ENCODE measurements around the gene MLC1.
A peak's percentile ranks its signal among the peaks of the same experiment; 100 is the strongest.
"Not testable (repeated sequence)": the region's sequence is repeated elsewhere in the genome, so short reads cannot be mapped to it uniquely, and the experiment has no call there.

Gene MLC1

GRCh38 chr22:50102946-50103345 is 17.7 kb upstream of the MLC1 start:
- no peak for DNase-seq (ENCODE audit: low read depth)

GRCh38 chr22:50101870-50102565 is 16.8 kb upstream of the MLC1 start:
- no peak for DNase-seq (ENCODE audit: low read depth)

- no peak for DNase-seq (ENCODE audit: low read depth)
Measured at GRCh38 chr22:50098052-50098451, 12.8 kb upstream of the MLC1 start.

GRCh38 chr22:50092342-50092741 is 7.1 kb upstream of the MLC1 start:
- no peak for DNase-seq (ENCODE audit: low read depth)

- DNase-seq (ENCODE audit: low read depth), result no peak
Measured at GRCh38 chr22:50091092-50091768, 6.0 kb upstream of the MLC1 start.

- no peak for DNase-seq (ENCODE audit: low read depth)
Measured at GRCh38 chr22:50090412-50090714, 5.1 kb upstream of the MLC1 start.

GRCh38 chr22:50089682-50090411 is 4.6 kb upstream of the MLC1 start, which contains the start of gene MOV10L1:
MOV10L1 (plus strand) TSS chr22:50090006; CDS start chr22:50090089, 83 bp downstream.
- DNase-seq (ENCODE audit: low read depth), result peak; percentile 4

- DNase-seq (ENCODE audit: low read depth), result no peak
Measured at GRCh38 chr22:50089231-50089630, 4.0 kb upstream of the MLC1 start.

GRCh38 chr22:50088096-50088495 is 2.9 kb upstream of the MLC1 start:
- no peak for DNase-seq (ENCODE audit: low read depth)

GRCh38 chr22:50087646-50088045 is 2.4 kb upstream of the MLC1 start:
- no peak for DNase-seq (ENCODE audit: low read depth)

GRCh38 chr22:50086975-50087374 is 1.7 kb upstream of the MLC1 start:
- not testable (repeated sequence) for DNase-seq (ENCODE audit: low read depth)

- DNase-seq (ENCODE audit: low read depth), result no peak
Measured at GRCh38 chr22:50086526-50086925, 1.3 kb upstream of the MLC1 start.

GRCh38 chr22:50084614-50085021 is 608 bp downstream of the MLC1 start:
- DNase-seq (ENCODE audit: low read depth), result no peak

GRCh38 chr22:50084080-50084477 is 1.1 kb downstream of the MLC1 start:
- DNase-seq (ENCODE audit: low read depth), result no peak

- no peak for DNase-seq (ENCODE audit: low read depth)
Measured at GRCh38 chr22:50083462-50084079, 1.7 kb downstream of the MLC1 start.

- DNase-seq (ENCODE audit: low read depth), result no peak
Measured at GRCh38 chr22:50082961-50083461, 2.2 kb downstream of the MLC1 start.

- no peak for DNase-seq (ENCODE audit: low read depth)
Measured at GRCh38 chr22:50082197-50082715, 3.0 kb downstream of the MLC1 start.

- DNase-seq (ENCODE audit: low read depth), result no peak
Measured at GRCh38 chr22:50081426-50082196, 3.6 kb downstream of the MLC1 start.

GRCh38 chr22:50080077-50080465 is 5.2 kb downstream of the MLC1 start:
- no peak for DNase-seq (ENCODE audit: low read depth)

- no peak for DNase-seq (ENCODE audit: low read depth)
Measured at GRCh38 chr22:50078761-50079160, 6.5 kb downstream of the MLC1 start.

GRCh38 chr22:50078246-50078645 is 7.0 kb downstream of the MLC1 start:
- DNase-seq (ENCODE audit: low read depth), result no peak
